ENCODE data around the gene SYTL3. TPM values are rescaled to one million over a fixed set of nuclear protein-coding genes. Genes with fewer than 3 reads are reported as not detected.

SYTL3 gene
- total and polyA plus RNA-seq, 2 of the 8 experiments (the other 6 are each of a cell fraction or from before 2014, with no cell fraction given), result 0.27 to 0.99 TPM

DNA sequence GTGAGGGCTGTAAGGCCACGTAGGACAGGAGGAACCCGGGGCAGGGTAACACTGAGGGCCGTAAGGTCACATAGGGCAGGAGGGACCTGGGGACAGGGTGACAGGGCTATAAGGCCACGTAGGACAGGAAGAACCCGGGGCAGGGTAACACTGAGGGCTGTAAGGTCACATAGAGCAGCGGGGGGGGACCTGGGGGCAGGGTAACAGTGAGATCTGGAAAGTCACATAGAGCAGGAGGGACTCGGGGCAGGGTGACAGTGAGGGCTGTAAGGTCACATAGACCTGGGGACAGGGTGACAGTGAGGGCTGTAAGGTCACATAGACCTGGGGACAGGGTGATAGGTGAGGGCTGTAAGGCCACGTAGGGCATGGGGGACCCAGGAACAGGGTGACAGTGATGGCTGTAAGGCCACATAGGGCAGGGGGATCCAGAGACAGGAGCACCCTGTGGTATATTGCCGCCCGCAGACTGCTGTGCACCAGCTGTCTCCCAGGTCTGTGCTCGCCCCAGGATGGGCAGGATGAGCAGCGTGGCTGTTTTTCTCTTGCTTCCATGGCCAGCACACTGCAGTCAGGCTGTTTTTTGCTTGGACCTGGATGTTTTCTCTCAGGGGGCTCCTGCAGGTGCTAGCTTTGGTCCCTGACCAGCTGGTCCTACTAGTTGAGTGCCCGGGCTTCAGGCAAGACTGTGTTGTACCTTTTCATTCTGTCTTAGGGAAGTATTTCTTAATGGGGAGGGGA is 55.7 kb downstream of the SYTL3 start:
- Histone ChIP-seq H3K4me3 (ENCODE audit: extremely low read depth in 1 of 4, insufficient read depth in 2 of 4, low read depth in 3 of 4, low read length in 4 of 4) (no peak overlapping the region), H3K9me3 (ENCODE audit: insufficient read depth in 2 of 2, low read depth in 1 of 2, low read length in 1 of 2) (no peaks in the 10 kb centered on the region), H3K27ac (ENCODE audit: low read depth, low read length) (no peak overlapping the region), H3K79me1 (ENCODE audit: low read depth, low read length) (no peaks in the 10 kb centered on the region), H3K18ac (ENCODE audit: extremely low read depth, low read length) (no peak overlapping the region), H4K91ac (replicated peaks; ENCODE audit: insufficient read length, low read length) (no peak overlapping the region), H2AK5ac (ENCODE audit: low read depth, low read length) (no peak overlapping the region), H4K20me1 (replicated peaks in 1 of 2; ENCODE audit: control insufficient read depth in 1 of 2, insufficient read depth in 2 of 2, low read length in 2 of 2) (no peaks in the 10 kb centered on the region), H3K9ac (replicated peaks in 1 of 4; ENCODE audit: extremely low read depth in 1 of 4, low read depth in 3 of 4, low read length in 3 of 4) (no peak overlapping the region), H2BK12ac (ENCODE audit: low read depth, low read length) (peak overlapping the region; percentile 75; the same call in 1 of the 2 replicates), H3K56ac (replicated peaks; ENCODE audit: insufficient read length, low read depth, low read length) (no peak overlapping the region), H3K4me2 (ENCODE audit: insufficient read depth in 1 of 2, low read depth in 2 of 2, low read length in 2 of 2) (no peak overlapping the region), H3K4me1 (replicated peaks in 1 of 4; ENCODE audit: control insufficient read depth in 3 of 4, insufficient read depth in 4 of 4, low read length in 3 of 4) (peaks cover 0 to 4% (median 1%) of the 10 kb centered on the region in 4 experiments; a peak in 1 of 7 replicates), H3K36me3 (ENCODE audit: control insufficient read depth in 2 of 4, insufficient read depth in 4 of 4, low read length in 3 of 4) (no peaks in the 10 kb centered on the region), H2BK15ac (ENCODE audit: low read length) (peak overlapping the region; percentile 53; the same call in 1 of the 2 replicates), H3K79me2 (ENCODE audit: control insufficient read depth in 1 of 2, insufficient read depth in 2 of 2, low read length in 2 of 2) (no peaks in the 10 kb centered on the region), H2BK5ac (ENCODE audit: low read depth, low read length) (no peak overlapping the region), H3K14ac (ENCODE audit: insufficient read length) (no peak overlapping the region), H2BK20ac (ENCODE audit: low read length) (0 out of 2 replicates have a peak overlapping the region, but pooled peaks have one; percentile 18), H3K27me3 (replicated peaks in 1 of 4; ENCODE audit: control insufficient read depth in 3 of 4, extremely low read depth in 1 of 4, insufficient read depth in 3 of 4, low read length in 3 of 4) (no peaks in the 10 kb centered on the region), H3K23me2 (ENCODE audit: low read depth, low read length) (peaks cover 2% of the 10 kb centered on the region; the same call in 1 of the 2 replicates), H2BK120ac (replicated peaks; ENCODE audit: low read depth, low read length) (no peak overlapping the region), H3K4ac (replicated peaks; ENCODE audit: insufficient read length, low read depth, low read length) (no peak overlapping the region), H3K23ac (ENCODE audit: insufficient read length) (no peak overlapping the region), H2AFZ (ENCODE audit: low read length) (no peak overlapping the region), H4K8ac (ENCODE audit: extremely low read depth, insufficient read depth, low read length) (no peak overlapping the region), H4K5ac (ENCODE audit: insufficient read length, low read depth, low read length) (no peak overlapping the region)
- no peak for DNase-seq (ENCODE audit: low read depth in 1 of 2, low spot score in 2 of 2)
- CTCF ChIA-PET (ENCODE audit: partially characterized antibody), result interaction anchor here (0.6 to 4.3 kb wide), 15 partner anchors 8 to 266 kb away, joined by 3 to 32 read pairs (median 4); no protein-coding TSS in a partner anchor
- no peak for TF ChIP-seq EP300 (IDR thresholded peaks at IDR 0.05; ENCODE audit: borderline replicate concordance in 1 of 2, low read depth in 2 of 2, low read length in 2 of 2)
- no peak for TF ChIP-seq CREB1 (IDR thresholded peaks at IDR 0.05)
- no peak for TF ChIP-seq SIRT6 (IDR thresholded peaks at IDR 0.05; ENCODE audit: low read length)
- no peak for TF ChIP-seq EGR1 (IDR thresholded peaks at IDR 0.05; ENCODE audit: borderline replicate concordance, low read depth, low read length)
- no peak for TF ChIP-seq POU5F1 (IDR thresholded peaks at IDR 0.05; ENCODE audit: low read depth, low read length)
- no peak for TF ChIP-seq SIX5 (IDR thresholded peaks at IDR 0.05; ENCODE audit: low read depth, low read length)
- TF ChIP-seq BRCA1 (IDR thresholded peaks at IDR 0.05; ENCODE audit: low read depth, low read length), result no peak
- no peak for TF ChIP-seq KDM1A (IDR thresholded peaks at IDR 0.05; ENCODE audit: borderline replicate concordance, low read length)
- TF ChIP-seq, protein P1, sequence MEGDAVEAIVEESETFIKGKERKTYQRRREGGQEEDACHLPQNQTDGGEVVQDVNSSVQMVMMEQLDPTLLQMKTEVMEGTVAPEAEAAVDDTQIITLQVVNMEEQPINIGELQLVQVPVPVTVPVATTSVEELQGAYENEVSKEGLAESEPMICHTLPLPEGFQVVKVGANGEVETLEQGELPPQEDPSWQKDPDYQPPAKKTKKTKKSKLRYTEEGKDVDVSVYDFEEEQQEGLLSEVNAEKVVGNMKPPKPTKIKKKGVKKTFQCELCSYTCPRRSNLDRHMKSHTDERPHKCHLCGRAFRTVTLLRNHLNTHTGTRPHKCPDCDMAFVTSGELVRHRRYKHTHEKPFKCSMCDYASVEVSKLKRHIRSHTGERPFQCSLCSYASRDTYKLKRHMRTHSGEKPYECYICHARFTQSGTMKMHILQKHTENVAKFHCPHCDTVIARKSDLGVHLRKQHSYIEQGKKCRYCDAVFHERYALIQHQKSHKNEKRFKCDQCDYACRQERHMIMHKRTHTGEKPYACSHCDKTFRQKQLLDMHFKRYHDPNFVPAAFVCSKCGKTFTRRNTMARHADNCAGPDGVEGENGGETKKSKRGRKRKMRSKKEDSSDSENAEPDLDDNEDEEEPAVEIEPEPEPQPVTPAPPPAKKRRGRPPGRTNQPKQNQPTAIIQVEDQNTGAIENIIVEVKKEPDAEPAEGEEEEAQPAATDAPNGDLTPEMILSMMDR (IDR thresholded peaks at IDR 0.05; ENCODE audit: control extremely low read depth in 1 of 3, insufficient read depth in 1 of 3, low read depth in 1 of 3, low read length in 3 of 3), result no peak
- TF ChIP-seq CEBPB (IDR thresholded peaks at IDR 0.05; ENCODE audit: low read depth, low read length), result no peak
- no peak for TF ChIP-seq BACH1 (IDR thresholded peaks at IDR 0.05; ENCODE audit: low read length)
- POLR2A ChIA-PET (ENCODE audit: partially characterized antibody), result interaction anchor here (1.4 kb wide), 1 partner anchor 98 kb away, joined by 3 read pairs; no protein-coding TSS in a partner anchor
- no peak for FAIRE-seq
- WGBS, 2 experiments (ENCODE audit: extremely low coverage in 1 of 2, insufficient coverage in 1 of 2, insufficient read length in 1 of 2, insufficient replicate concordance in 2 of 2, low coverage in 1 of 2, low lambda C conversion rate in 2 of 2, missing lambda C conversion rate in 1 of 2), result 90% methylated on average over 12 of the region's 13 CpGs; no CpG with 5 or more reads in 1 of the 2 experiments
